H1 (cell line): Measurements from ENCODE around the gene ADD1. TPM values are rescaled to one million over a fixed set of nuclear protein-coding genes. Genes with fewer than 3 reads are reported as not detected.

Experiments used
- CTCF ChIA-PET: fragments of 300-600 bp; sonication (Branson Sonifier 250); formaldehyde crosslinking; loops from one replicate; lab custom pipeline; 2021; ENCODE audit not compliant: partially characterized antibody; lab: Charles Lee
- POLR2A ChIA-PET: fragments of 300-600 bp; sonication (Branson Sonifier 250); formaldehyde crosslinking; loops from one replicate; lab custom pipeline; 2021; ENCODE audit warnings: inconsistent platforms; ENCODE audit not compliant: partially characterized antibody; lab: Charles Lee
- DNase-seq, 2 experiments: peaks; one replicate each; pipeline versions ENCODE4 v3.0.0 to v3.0.0-alpha.2; 2010 to 2022; ENCODE audit warnings: low spot score in 2 of 2, low read depth in 1 of 2, mixed read lengths in 1 of 2
- FAIRE-seq: peaks from 2 replicates; lab custom pipeline; 2011; peaks lifted over from hg19 to GRCh38; lab: Jason Lieb, UNC
- H2AFZ ChIP-seq: 2 replicates; pipeline ENCODE4 v1.8.1; 2012; ENCODE audit warnings: low read length, inconsistent platforms
- H2AK5ac ChIP-seq: 2 replicates; pipeline ENCODE4 v1.6.1; 2013; ENCODE audit warnings: low read depth, low read length
- H2BK120ac ChIP-seq: replicated peaks from 2 replicates; pipeline ENCODE3; 2013; ENCODE audit warnings: low read depth, low read length, inconsistent platforms
- H2BK12ac ChIP-seq: 2 replicates; pipeline ENCODE4 v1.6.1; 2013; ENCODE audit warnings: low read depth, low read length
- H2BK15ac ChIP-seq: 2 replicates; pipeline ENCODE4 v1.6.1; 2013; ENCODE audit warnings: low read length
- H2BK20ac ChIP-seq: 2 replicates; pipeline ENCODE4 v1.6.1; 2013; ENCODE audit warnings: low read length
- H2BK5ac ChIP-seq: 2 replicates; pipeline ENCODE4 v1.6.1; 2013; ENCODE audit warnings: low read depth, low read length
- H3K14ac ChIP-seq: 2 replicates; pipeline ENCODE4 v1.6.1; 2013; ENCODE audit warnings: inconsistent platforms; ENCODE audit not compliant: insufficient read length
- H3K18ac ChIP-seq: 2 replicates; pipeline ENCODE4 v1.6.1; 2013; ENCODE audit warnings: low read length; ENCODE audit errors: extremely low read depth
- H3K23ac ChIP-seq: 2 replicates; pipeline ENCODE4 v1.6.1; 2013; ENCODE audit warnings: inconsistent platforms; ENCODE audit not compliant: insufficient read length
- H3K23me2 ChIP-seq: 2 replicates; pipeline ENCODE4 v1.6.1; 2013; ENCODE audit warnings: low read depth, low read length
- H3K27ac ChIP-seq: 2 replicates; pipeline ENCODE4 v1.6.1; 2011; ENCODE audit warnings: low read depth, low read length, inconsistent platforms
- H3K27me3 ChIP-seq, 4 experiments: replicated peaks in 1 of 4; 1 replicate in 1 of 4; 2 replicates in 3 of 4; pipeline versions ENCODE4 v1.6.1 to v1.8.1; 2011 to 2013; ENCODE audit warnings: low read length in 3 of 4, mild to moderate bottlenecking in 3 of 4, inconsistent platforms in 2 of 4, mixed read lengths in 2 of 4, moderate library complexity in 1 of 4; ENCODE audit not compliant: control insufficient read depth in 3 of 4, insufficient read depth in 3 of 4; ENCODE audit errors: extremely low read depth in 1 of 4
- H3K36me3 ChIP-seq, 4 experiments: 2 replicates each; pipeline versions ENCODE4 v1.6.1 to v1.8.1; 2011 to 2013; ENCODE audit warnings: mild to moderate bottlenecking in 4 of 4, low read length in 3 of 4, moderate library complexity in 2 of 4, control low read depth in 1 of 4, inconsistent platforms in 1 of 4; ENCODE audit not compliant: insufficient read depth in 4 of 4, control insufficient read depth in 2 of 4
- H3K4ac ChIP-seq: replicated peaks from 2 replicates; pipeline ENCODE3; 2013; ENCODE audit warnings: low read length, low read depth, mixed read lengths, inconsistent platforms; ENCODE audit not compliant: insufficient read length
- H3K4me1 ChIP-seq, 4 experiments: replicated peaks in 1 of 4; 1 replicate in 1 of 4; 2 replicates in 3 of 4; pipeline versions ENCODE4 v1.6.1 to v1.8.1; 2011 to 2013; ENCODE audit warnings: low read length in 3 of 4, inconsistent platforms in 2 of 4, mixed read lengths in 1 of 4; ENCODE audit not compliant: insufficient read depth in 4 of 4, control insufficient read depth in 3 of 4
- H3K4me2 ChIP-seq, 2 experiments: 2 replicates each; pipeline versions ENCODE4 v1.6.1 to v1.8.1; 2011 to 2013; ENCODE audit warnings: low read depth in 2 of 2, low read length in 2 of 2, control low read depth in 1 of 2, inconsistent platforms in 1 of 2, mild to moderate bottlenecking in 1 of 2; ENCODE audit not compliant: insufficient read depth in 1 of 2
- H3K4me3 ChIP-seq, 4 experiments: fragments of 200-600, 300-600 bp in 1 of 4; sonication (generic), shearing (Covaris generic), sonication (Bioruptor Twin) in 1 of 4; 2 replicates each; pipeline versions ENCODE4 v1.5.1 to v1.8.1; 2011 to 2016; ENCODE audit warnings: low read length in 4 of 4, low read depth in 3 of 4, control low read depth in 2 of 4, inconsistent platforms in 2 of 4, mild to moderate bottlenecking in 2 of 4, mixed read lengths in 1 of 4, moderate library complexity in 1 of 4; ENCODE audit not compliant: insufficient read depth in 2 of 4; ENCODE audit errors: extremely low read depth in 1 of 4
- H3K56ac ChIP-seq: replicated peaks from 2 replicates; pipeline ENCODE3; 2013; ENCODE audit warnings: low read depth, mild to moderate bottlenecking, mixed read lengths, low read length, inconsistent platforms; ENCODE audit not compliant: insufficient read length
- H3K79me1 ChIP-seq: 2 replicates; pipeline ENCODE4 v1.6.1; 2013; ENCODE audit warnings: low read depth, low read length, control low read depth
- H3K79me2 ChIP-seq, 2 experiments: 2 replicates each; pipeline versions ENCODE4 v1.6.1 to v1.8.1; 2012 to 2013; ENCODE audit warnings: low read length in 2 of 2, mild to moderate bottlenecking in 2 of 2, inconsistent platforms in 1 of 2; ENCODE audit not compliant: insufficient read depth in 2 of 2, control insufficient read depth in 1 of 2
- H3K9ac ChIP-seq, 4 experiments: replicated peaks in 1 of 4; 1 replicate in 1 of 4; 2 replicates in 3 of 4; pipeline versions ENCODE4 v1.6.1 to v1.8.1; 2011 to 2013; ENCODE audit warnings: low read depth in 3 of 4, low read length in 3 of 4, control low read depth in 2 of 4, mild to moderate bottlenecking in 2 of 4, moderate library complexity in 2 of 4, inconsistent platforms in 1 of 4; ENCODE audit errors: extremely low read depth in 1 of 4
- H3K9me3 ChIP-seq, 2 experiments: 2 replicates each; pipeline versions ENCODE4 v1.6.1 to v1.8.1; 2012 to 2013; ENCODE audit warnings: mild to moderate bottlenecking in 2 of 2, moderate library complexity in 2 of 2, control low read depth in 1 of 2, inconsistent platforms in 1 of 2, low read depth in 1 of 2, low read length in 1 of 2, mixed read lengths in 1 of 2; ENCODE audit not compliant: insufficient read depth in 2 of 2
- H4K20me1 ChIP-seq, 2 experiments: replicated peaks in 1 of 2; 2 replicates each; pipeline versions ENCODE3 to v1.8.1; 2011 to 2013; ENCODE audit warnings: inconsistent platforms in 2 of 2, low read length in 2 of 2, mild to moderate bottlenecking in 1 of 2; ENCODE audit not compliant: insufficient read depth in 2 of 2, control insufficient read depth in 1 of 2
- H4K5ac ChIP-seq: 2 replicates; pipeline ENCODE4 v1.6.1; 2013; ENCODE audit warnings: low read length, low read depth, mixed read lengths, inconsistent platforms; ENCODE audit not compliant: insufficient read length
- H4K8ac ChIP-seq: 2 replicates; pipeline ENCODE4 v1.8.0; 2013; ENCODE audit warnings: mild to moderate bottlenecking, moderate library complexity, low read length, inconsistent platforms; ENCODE audit not compliant: insufficient read depth; ENCODE audit errors: extremely low read depth
- H4K91ac ChIP-seq: replicated peaks from 2 replicates; pipeline ENCODE3; 2013; ENCODE audit warnings: low read length, mixed read lengths, inconsistent platforms; ENCODE audit not compliant: insufficient read length
- EGR1 ChIP-seq: IDR thresholded peaks from 2 replicates; pipeline ENCODE4 v1.6.1; 2011; ENCODE audit warnings: low read depth, low read length, borderline replicate concordance
- EP300 ChIP-seq, 2 experiments: IDR thresholded peaks; 1 replicate in 1 of 2; 2 replicates in 1 of 2; pipeline ENCODE4 v1.6.1; 2011 to 2012; ENCODE audit warnings: low read depth in 2 of 2, low read length in 2 of 2, mild to moderate bottlenecking in 2 of 2, borderline replicate concordance in 1 of 2, inconsistent platforms in 1 of 2, moderate library complexity in 1 of 2
- WGBS, 2 experiments: shearing (Covaris generic) in 1 of 2; methylation state at CpG; one replicate each; pipeline versions ENCODE4 v1.1.6 to v1.1.7; 2013 to 2015; ENCODE audit warnings: low lambda C conversion rate in 2 of 2, mixed read lengths in 2 of 2, inconsistent platforms in 1 of 2, low coverage in 1 of 2, missing lambda C conversion rate in 1 of 2; ENCODE audit not compliant: insufficient replicate concordance in 2 of 2, insufficient coverage in 1 of 2, insufficient read length in 1 of 2; ENCODE audit errors: extremely low coverage in 1 of 2, missing lambda C conversion rate in 1 of 2; 5-methylcytosine and 5-hydroxymethylcytosine counted together
- polyA plus RNA-seq, 7 experiments: library from polyadenylated mRNA; depleted of rRNA in 3 of 7; stranded (reverse) in 5 of 7; unstranded in 2 of 7; fragments of >200 nt in 5 of 7; fragments of 200-250 nt in 2 of 7; gene quantifications; 1 replicate in 5 of 7; 2 replicates in 1 of 7; 4 replicates in 1 of 7; pipeline versions ENCODE4 v1.2.1 to v1.2.3, GENCODE V29; 2011 to 2013; ENCODE audit warnings: missing spikeins in 2 of 7, mixed read lengths in 2 of 7
- total RNA-seq: library from RNA; stranded (reverse); fragmentation: NEBNext Ultra II Directional; extraction: Animal tissue kit (Norgen Biotek cat#: 25700); gene quantifications from 2 replicates; pipeline ENCODE4 v1.2.1, GENCODE V29; 2021

The ADD1 gene
- total and polyA plus RNA-seq, 2 of the 8 experiments (the other 6 are each of a cell fraction or from before 2014, with no cell fraction given): 113 to 143 TPM

DNA sequence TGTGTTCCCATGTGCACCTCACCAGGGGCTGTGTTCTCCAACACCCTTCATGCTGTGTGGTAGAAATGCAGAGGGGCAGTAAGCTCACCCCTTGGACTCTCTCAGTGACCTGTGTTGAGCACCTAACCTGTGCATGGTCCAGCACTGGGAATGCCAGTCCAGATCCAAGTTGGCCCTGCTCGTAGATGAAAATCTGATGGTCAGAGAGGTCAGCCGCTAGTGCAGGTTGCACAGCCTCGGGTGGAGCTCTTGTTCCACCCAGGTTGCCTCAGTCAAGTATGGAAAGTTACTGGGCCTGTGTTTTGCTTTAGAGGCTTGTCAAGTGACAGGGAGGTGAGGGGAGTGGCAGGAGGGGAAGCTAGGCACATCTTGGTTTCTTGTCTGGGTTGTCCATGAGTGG is 68.2 kb downstream of the ADD1 start:
- no peak overlapping the region for H2BK120ac ChIP-seq
- no peak overlapping the region for H3K23ac ChIP-seq
- H3K14ac ChIP-seq: no peak overlapping the region
- no peak overlapping the region for H2BK5ac ChIP-seq
- H3K27me3 ChIP-seq: no peaks in the 10 kb centered on the region
- no peak overlapping the region for H2AFZ ChIP-seq
- H4K5ac ChIP-seq: no peak overlapping the region
- peaks cover 1 to 3% of the 10 kb centered on the region in 2 experiments for H4K20me1 ChIP-seq
- no peak overlapping the region for H2BK20ac ChIP-seq
- H3K4me3 ChIP-seq: no peak overlapping the region
- no peaks in the 10 kb centered on the region; the same call in 1 of the 2 replicates for H3K79me1 ChIP-seq
- H3K4me2 ChIP-seq: no peak overlapping the region
- no peak overlapping the region for H3K56ac ChIP-seq
- no peaks in the 10 kb centered on the region for H3K9me3 ChIP-seq
- H3K79me2 ChIP-seq: no peaks in the 10 kb centered on the region
- WGBS, 2 experiments: 79% methylated on average over 3 of the region's 3 CpGs; no CpG with 5 or more reads in 1 of the 2 experiments
- H2BK15ac ChIP-seq: no peak overlapping the region
- no peak overlapping the region for H3K18ac ChIP-seq
- H3K4ac ChIP-seq: no peak overlapping the region
- peaks cover 7 to 43% (median 23%) of the 10 kb centered on the region in 4 experiments; a peak in 7 of 8 replicates for H3K36me3 ChIP-seq
- CTCF ChIA-PET: interaction anchor here (0.6 to 4.5 kb wide), 8 partner anchors 12 to 237 kb away, joined by 3 to 23 read pairs (median 4); no protein-coding TSS in a partner anchor
- TF ChIP-seq EGR1 (no peak), EP300 (IDR thresholded peaks at IDR 0.05; ENCODE audit: borderline replicate concordance in 1 of 2, low read depth in 2 of 2, low read length in 2 of 2) (no peak)
- no peaks in the 10 kb centered on the region for H3K23me2 ChIP-seq
- no peaks in the 10 kb centered on the region for H3K4me1 ChIP-seq
- H4K91ac ChIP-seq: no peak overlapping the region
- H3K27ac ChIP-seq: no peak overlapping the region
- DNase-seq: no peak
- no peak for FAIRE-seq
- no peak overlapping the region for H4K8ac ChIP-seq
- no peak overlapping the region for H2AK5ac ChIP-seq
- H2BK12ac ChIP-seq: no peak overlapping the region
- H3K9ac ChIP-seq: no peak overlapping the region
- POLR2A ChIA-PET: interaction anchor here (0.5 to 1.1 kb wide), 3 partner anchors 12 to 232 kb away, joined by 3 to 4 read pairs (median 3); no protein-coding TSS in a partner anchor
